GM18870 (cell line): Measurements from ENCODE around the gene DCLK3.

Experiments used
- ATAC-seq: cut with Tn5 transposase; IDR thresholded peaks from one replicate; pipeline ENCODE4 v1.9.1; 2021; ENCODE audit warnings: moderate library complexity; ENCODE audit not compliant: unreplicated experiment

DCLK3 gene

DNA sequence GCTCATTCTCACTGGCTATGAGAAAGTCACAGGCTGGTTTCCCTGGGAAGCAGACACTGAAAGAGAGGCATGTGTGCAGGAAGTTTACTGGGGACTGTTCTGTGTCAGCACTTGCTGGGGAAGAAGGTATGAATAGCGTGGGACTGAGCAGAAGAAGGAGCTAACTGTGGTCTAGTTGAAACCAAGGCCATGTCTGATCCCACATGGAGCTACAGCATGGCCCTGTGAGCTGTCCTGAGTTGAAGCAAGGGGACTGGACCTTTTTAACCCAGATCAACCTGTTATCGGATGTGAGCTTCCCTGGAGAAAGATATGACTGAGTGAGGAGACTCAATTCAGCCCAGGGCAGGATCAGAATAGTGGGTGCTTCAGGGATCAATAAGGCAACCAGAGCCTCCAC lies 53.7 kb downstream of the DCLK3 start:
- no peak for ATAC-seq

GRCh38 chr3:36709826-36710365 lies 54.5 kb downstream of the DCLK3 start:
- no peak for ATAC-seq

DNA sequence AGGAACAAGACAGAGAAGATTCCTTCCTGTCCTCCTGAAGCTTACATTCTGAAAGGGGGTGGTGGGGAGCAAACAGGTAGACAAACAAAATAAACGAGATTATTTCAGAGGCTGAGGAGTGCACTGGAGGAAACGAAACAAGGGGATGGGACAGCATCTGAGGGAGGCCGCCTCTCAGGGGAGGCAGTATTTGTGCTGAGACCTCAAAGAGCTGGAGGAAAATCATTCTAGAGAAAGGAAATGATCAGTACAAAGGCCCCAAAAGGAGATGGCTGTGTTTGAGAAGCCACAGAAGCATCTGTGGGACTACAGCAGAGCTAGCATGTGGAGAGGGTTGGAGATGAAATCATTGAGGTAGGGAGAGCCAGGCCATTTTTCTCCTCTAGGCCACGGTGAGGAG lies 55.1 kb downstream of the DCLK3 start:
- no peak for ATAC-seq

- peak; percentile 73 for ATAC-seq
Measured at GRCh38 chr3:36707623-36708409, 56.5 kb downstream of the DCLK3 start.

- no peak for ATAC-seq
Measured at GRCh38 chr3:36705015-36705414, 59.3 kb downstream of the DCLK3 start.

- no peak for ATAC-seq
Measured at GRCh38 chr3:36704280-36704679, 60.1 kb downstream of the DCLK3 start.

GRCh38 chr3:36701249-36701572 lies 63.1 kb downstream of the DCLK3 start:
- ATAC-seq = no peak

- peak; percentile 66 for ATAC-seq
Measured at GRCh38 chr3:36700537-36701248, 63.7 kb downstream of the DCLK3 start.

GRCh38 chr3:36698314-36698713 lies 66.0 kb downstream of the DCLK3 start:
- ATAC-seq = no peak

DNA sequence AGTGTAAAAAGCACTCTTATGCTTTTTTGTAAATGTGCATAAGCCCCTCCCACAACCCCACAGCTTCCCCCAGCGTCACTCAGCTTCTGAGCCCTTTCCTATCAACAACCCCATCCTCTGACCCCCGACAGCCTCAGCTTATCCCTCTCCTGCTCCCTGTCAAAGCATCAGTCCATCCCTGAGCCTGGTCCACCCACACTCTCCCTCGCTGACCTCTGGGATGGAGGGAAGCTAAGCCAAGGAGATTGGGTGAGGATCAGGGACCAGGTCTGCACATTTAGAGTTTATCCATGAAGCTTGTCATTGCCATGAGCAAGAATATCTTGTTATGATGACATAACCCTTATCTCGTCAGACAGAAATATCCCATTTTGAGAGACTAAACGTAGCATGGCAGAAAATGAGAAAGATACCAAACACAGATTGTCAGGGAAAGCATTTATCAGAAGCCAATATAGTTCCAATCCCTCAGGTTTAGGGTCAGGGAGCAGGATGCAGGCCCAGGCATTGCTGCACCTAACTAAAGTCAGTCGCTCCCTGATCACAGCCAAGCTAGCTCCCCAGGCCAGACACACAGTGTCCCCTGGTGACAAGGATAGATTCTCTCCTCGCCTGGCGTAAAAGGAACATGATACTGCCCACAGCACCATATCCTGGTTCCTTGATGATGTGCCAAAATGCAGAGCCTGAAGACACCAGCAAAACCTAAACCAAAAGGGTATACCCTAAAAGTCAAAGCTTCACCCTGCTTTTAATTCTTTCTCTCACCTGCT lies 66.9 kb downstream of the DCLK3 start:
- ATAC-seq = no peak

DNA sequence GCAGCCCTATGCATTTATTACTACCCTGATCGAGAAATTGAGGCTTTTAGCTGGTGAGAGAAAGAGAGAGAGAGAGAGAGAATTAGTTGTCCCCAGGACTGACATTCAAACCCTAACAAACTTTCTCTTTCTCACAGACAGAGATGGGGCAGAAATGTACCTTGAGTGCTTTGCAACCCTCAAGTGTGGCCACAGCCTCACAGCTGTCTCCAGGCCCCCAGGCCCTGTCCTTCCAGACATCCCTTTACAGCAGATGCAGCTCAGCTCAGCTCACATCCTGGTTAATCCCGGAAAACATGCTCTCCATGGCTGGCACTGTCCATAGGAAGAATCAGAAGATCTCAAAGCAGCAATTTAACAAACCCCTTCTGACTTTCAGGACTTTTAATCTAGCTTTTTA lies 67.6 kb downstream of the DCLK3 start:
- no peak for ATAC-seq

DNA sequence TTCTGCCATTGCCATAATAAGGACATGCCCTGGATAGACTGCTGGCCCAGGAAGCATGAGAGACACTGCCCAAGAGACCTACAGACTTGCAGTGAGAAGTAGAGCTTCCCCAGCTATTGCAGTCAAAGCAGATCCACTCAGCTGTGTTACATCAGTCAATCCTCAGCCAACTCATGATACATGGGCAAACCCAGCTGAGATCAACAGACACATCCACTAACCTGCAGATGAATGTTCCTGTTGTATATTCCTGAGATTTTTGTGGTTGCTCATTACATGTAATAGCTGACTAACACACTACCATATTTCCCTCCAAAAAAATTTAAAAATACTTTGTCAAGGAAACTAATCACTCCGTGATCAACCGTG lies 68.6 kb downstream of the DCLK3 start:
- ATAC-seq = no peak

- ATAC-seq = no peak
Measured at GRCh38 chr3:36695113-36695768, 69.1 kb downstream of the DCLK3 start.

GRCh38 chr3:36693670-36694069 lies 70.7 kb downstream of the DCLK3 start:
- ATAC-seq = peak; percentile 71

- ATAC-seq = no peak
Measured at GRCh38 chr3:36689560-36689959, 74.8 kb downstream of the DCLK3 start.

DNA sequence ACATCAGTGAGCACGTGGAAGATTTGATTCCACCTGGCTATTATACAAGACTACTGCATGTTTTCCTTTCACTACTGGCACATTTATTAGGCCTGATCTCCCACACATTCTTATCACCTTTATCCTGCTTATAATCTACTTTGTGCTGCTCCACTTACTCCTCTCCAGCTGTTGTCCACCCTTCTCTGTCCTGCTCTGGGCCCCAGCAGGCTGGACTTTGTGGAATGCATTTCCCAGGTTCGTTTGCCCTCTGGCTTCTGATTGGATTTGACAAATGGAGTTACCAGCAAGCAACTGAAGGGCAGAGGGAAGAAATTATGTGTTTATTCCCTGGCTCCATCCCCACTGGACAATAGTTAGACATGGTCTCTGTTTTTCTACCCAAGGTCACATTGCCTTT lies 75.5 kb downstream of the DCLK3 start:
- ATAC-seq = no peak

GRCh38 chr3:36686516-36686915 lies 77.8 kb downstream of the DCLK3 start:
- ATAC-seq = no peak

DNA sequence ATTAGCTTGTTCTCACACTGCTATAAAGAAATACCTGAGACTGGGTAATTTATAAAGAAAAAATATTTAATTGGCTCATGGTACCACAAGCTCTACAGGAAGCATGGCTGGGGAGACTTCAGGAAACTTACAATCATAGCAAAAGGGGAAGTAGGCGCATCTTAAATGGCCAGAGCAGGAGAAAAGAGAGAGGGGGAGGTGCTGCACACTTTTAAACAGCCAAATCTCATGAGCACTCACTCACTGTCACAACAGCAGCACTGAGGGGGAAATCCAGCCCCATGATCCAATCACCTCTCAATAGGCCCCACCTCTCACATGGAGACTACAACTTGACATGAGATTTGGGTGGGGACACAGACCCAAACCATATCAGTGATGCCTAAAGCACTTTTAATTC lies 82.5 kb downstream of the DCLK3 start:
- no peak for ATAC-seq

- no peak for ATAC-seq
Measured at GRCh38 chr3:36680952-36681351, 83.4 kb downstream of the DCLK3 start.

DNA sequence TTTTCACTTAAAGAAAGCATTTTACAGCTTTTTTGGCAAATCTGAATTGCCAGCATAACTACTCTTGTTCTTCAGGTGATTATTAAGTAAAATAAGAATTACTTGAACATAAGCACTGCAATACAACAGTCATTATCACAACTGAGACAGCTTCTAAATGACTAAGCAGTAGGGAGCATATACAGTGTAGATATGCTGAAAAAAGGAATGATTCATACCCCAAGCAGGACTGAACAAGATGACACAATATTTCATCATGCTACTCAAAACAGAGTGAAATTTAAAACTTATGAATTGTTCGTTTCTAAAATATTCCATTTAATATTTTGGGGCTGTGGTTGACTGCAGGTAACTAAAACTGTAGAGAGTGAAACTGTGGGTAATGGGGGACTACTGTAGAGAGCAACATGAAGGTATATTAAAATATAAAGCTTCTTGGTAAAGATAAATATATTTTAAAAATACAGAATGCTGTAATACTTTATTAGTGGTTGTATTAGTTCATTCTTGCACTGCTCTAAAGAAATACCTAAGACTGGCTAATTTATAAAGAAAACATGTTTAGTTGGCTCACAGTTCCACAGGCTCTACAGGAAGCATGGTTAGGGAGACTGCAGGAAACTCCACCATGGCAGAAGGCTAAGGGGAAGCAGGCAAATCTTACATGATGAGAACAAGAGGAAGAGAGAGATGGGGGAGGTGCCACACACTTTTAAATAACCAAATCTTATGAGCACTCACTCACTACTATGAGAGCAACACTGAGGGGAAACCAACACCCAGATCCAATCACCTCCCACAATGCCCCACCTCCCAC lies 84.8 kb downstream of the DCLK3 start:
- ATAC-seq = peak; percentile 58
